A549 (cell line): ENCODE measurements around the gene STAT4.

ENCODE experiments used
- CBX2 ChIP-seq: fragments of 200-600 bp; sonication (generic); IDR thresholded peaks from 2 replicates; pipeline ENCODE4 v1.6.1; 2016; ENCODE audit warnings: low read depth, mild to moderate bottlenecking, borderline replicate concordance
- EP300 ChIP-seq, 2 experiments: fragments of >200 bp; sonication (Bioruptor Twin); formaldehyde crosslinking; IDR thresholded peaks; 2 replicates in 1 of 2; 3 replicates in 1 of 2; pipeline ENCODE4 v1.6.1; 2016 to 2017
- POLR2A ChIP-seq: IDR thresholded peaks from 2 replicates; pipeline ENCODE4 v1.6.1; 2012; ENCODE audit warnings: mild to moderate bottlenecking, low read length
- POLR2AphosphoS2 ChIP-seq: conservative IDR thresholded peaks from 2 replicates; pipeline ENCODE4 v1.6.1; 2012; ENCODE audit warnings: low read length, improper control_type of control experiment, inconsistent platforms
- RNF2 ChIP-seq: fragments of 200-600 bp; sonication (generic); IDR thresholded peaks from 2 replicates; pipeline ENCODE4 v1.6.1; 2016; ENCODE audit warnings: low read depth, mild to moderate bottlenecking, antibody characterized with exemption, moderate library complexity, borderline replicate concordance
- TF ChIP-seq, protein P1 (sequence below): fragments of >200 bp; sonication (Bioruptor Twin); formaldehyde crosslinking; IDR thresholded peaks from 3 replicates; pipeline ENCODE4 v1.5.1; 2016
- TF ChIP-seq, protein P2 (sequence below): fragments of 150-350 bp; IDR thresholded peaks from 2 replicates; pipeline ENCODE4 v1.6.1; 2014; ENCODE audit warnings: low read depth, mild to moderate bottlenecking, low read length
- TF ChIP-seq, protein P3 (sequence below): IDR thresholded peaks from 2 replicates; pipeline ENCODE4 v1.6.1; 2012
- TF ChIP-seq, protein P4 (sequence below): fragments of 450-650 bp; IDR thresholded peaks from 2 replicates; pipeline ENCODE4 v1.6.1; 2014; ENCODE audit warnings: antibody characterized with exemption

DNA sequence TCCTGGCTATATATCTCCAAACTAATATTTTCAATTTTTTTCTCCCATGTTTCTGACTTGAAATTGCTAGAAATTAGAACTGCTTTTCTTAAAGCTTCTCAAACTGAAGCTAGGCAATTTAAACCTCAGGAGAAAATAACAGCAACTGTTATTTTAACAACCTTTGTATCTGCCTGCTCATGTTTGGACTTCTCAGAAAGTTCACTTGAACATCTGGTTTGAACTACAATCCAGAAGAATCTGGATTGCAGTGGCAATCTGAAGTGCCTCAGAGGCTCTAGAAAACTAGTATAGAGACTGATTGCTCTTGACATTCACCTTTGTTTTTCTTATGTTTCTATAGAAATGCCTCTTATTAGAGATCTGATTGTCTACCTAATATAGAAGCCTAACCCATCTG is 64.1 kb downstream of the STAT4 start:
- TF ChIP-seq, protein P1, sequence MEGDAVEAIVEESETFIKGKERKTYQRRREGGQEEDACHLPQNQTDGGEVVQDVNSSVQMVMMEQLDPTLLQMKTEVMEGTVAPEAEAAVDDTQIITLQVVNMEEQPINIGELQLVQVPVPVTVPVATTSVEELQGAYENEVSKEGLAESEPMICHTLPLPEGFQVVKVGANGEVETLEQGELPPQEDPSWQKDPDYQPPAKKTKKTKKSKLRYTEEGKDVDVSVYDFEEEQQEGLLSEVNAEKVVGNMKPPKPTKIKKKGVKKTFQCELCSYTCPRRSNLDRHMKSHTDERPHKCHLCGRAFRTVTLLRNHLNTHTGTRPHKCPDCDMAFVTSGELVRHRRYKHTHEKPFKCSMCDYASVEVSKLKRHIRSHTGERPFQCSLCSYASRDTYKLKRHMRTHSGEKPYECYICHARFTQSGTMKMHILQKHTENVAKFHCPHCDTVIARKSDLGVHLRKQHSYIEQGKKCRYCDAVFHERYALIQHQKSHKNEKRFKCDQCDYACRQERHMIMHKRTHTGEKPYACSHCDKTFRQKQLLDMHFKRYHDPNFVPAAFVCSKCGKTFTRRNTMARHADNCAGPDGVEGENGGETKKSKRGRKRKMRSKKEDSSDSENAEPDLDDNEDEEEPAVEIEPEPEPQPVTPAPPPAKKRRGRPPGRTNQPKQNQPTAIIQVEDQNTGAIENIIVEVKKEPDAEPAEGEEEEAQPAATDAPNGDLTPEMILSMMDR, result no peak
- TF ChIP-seq, protein P2, sequence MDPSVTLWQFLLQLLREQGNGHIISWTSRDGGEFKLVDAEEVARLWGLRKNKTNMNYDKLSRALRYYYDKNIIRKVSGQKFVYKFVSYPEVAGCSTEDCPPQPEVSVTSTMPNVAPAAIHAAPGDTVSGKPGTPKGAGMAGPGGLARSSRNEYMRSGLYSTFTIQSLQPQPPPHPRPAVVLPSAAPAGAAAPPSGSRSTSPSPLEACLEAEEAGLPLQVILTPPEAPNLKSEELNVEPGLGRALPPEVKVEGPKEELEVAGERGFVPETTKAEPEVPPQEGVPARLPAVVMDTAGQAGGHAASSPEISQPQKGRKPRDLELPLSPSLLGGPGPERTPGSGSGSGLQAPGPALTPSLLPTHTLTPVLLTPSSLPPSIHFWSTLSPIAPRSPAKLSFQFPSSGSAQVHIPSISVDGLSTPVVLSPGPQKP, result no peak
- TF ChIP-seq, protein P3, sequence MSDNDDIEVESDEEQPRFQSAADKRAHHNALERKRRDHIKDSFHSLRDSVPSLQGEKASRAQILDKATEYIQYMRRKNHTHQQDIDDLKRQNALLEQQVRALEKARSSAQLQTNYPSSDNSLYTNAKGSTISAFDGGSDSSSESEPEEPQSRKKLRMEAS, result no peak
- TF ChIP-seq POLR2A (no peak), POLR2AphosphoS2 (no peak), RNF2 (no peak), EP300 (IDR thresholded peaks at IDR 0.05) (no peak), CBX2 (no peak)
- TF ChIP-seq, protein P4, sequence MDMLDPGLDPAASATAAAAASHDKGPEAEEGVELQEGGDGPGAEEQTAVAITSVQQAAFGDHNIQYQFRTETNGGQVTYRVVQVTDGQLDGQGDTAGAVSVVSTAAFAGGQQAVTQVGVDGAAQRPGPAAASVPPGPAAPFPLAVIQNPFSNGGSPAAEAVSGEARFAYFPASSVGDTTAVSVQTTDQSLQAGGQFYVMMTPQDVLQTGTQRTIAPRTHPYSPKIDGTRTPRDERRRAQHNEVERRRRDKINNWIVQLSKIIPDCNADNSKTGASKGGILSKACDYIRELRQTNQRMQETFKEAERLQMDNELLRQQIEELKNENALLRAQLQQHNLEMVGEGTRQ, result no peak
